DND-41 (cell line): ENCODE results near the gene PDZD8.

Experiments used
- ATAC-seq: fragments of 200-7000 bp; cut with Tn5 transposase; 3 replicates; pipeline ENCODE4 v1.9.1; 2021; ENCODE audit warnings: low read depth; ENCODE audit not compliant: insufficient read depth
- DNase-seq: peaks from one replicate; pipeline ENCODE4 v3.0.0-alpha.2; 2020
- H2AFZ ChIP-seq: 2 replicates; pipeline ENCODE4 v1.6.0; 2012; ENCODE audit warnings: low read depth, low read length
- H3K27ac ChIP-seq: 2 replicates; pipeline ENCODE4 v1.5.1; 2012; ENCODE audit warnings: low read length, inconsistent platforms
- H3K27me3 ChIP-seq: fragments of 200-600 bp; sonication (generic); 2 replicates; pipeline ENCODE4 v1.6.0; 2012; ENCODE audit warnings: low read length, mild to moderate bottlenecking, inconsistent platforms; ENCODE audit not compliant: insufficient read depth, poor library complexity
- H3K36me3 ChIP-seq: 2 replicates; pipeline ENCODE4 v1.5.1; 2012; ENCODE audit warnings: low read length, inconsistent platforms; ENCODE audit not compliant: insufficient read depth
- H3K4me1 ChIP-seq: 2 replicates; pipeline ENCODE4 v1.5.1; 2012; ENCODE audit warnings: mild to moderate bottlenecking, low read length; ENCODE audit not compliant: insufficient read depth
- H3K4me2 ChIP-seq: 2 replicates; pipeline ENCODE4 v1.6.0; 2012; ENCODE audit warnings: mild to moderate bottlenecking, moderate library complexity, low read length, inconsistent platforms; ENCODE audit not compliant: insufficient read depth
- H3K4me3 ChIP-seq, 2 experiments: fragments of 200-600 bp in 1 of 2; shearing (Covaris generic) in 1 of 2; 2 replicates each; pipeline ENCODE4 v1.5.1; 2012 to 2016; ENCODE audit warnings: inconsistent platforms in 2 of 2, low read length in 2 of 2, mild to moderate bottlenecking in 2 of 2, low read depth in 1 of 2, moderate library complexity in 1 of 2
- H3K79me2 ChIP-seq: 2 replicates; pipeline ENCODE4 v1.6.0; 2012; ENCODE audit warnings: low read length, inconsistent platforms; ENCODE audit not compliant: insufficient read depth
- H3K9ac ChIP-seq: 2 replicates; pipeline ENCODE4 v1.6.0; 2012; ENCODE audit warnings: low read depth, mild to moderate bottlenecking, inconsistent platforms, low read length, moderate library complexity
- H3K9me3 ChIP-seq: 2 replicates; pipeline ENCODE4 v1.5.1; 2012; ENCODE audit warnings: low read length, moderate library complexity, mild to moderate bottlenecking, inconsistent platforms; ENCODE audit not compliant: insufficient read depth, severe bottlenecking
- H4K20me1 ChIP-seq: 2 replicates; pipeline ENCODE4 v1.6.0; 2012; ENCODE audit warnings: low read length; ENCODE audit not compliant: insufficient read depth
- CTCF ChIP-seq: IDR thresholded peaks from 2 replicates; pipeline ENCODE4 v1.5.1; 2012; ENCODE audit warnings: borderline replicate concordance, low read length, moderate library complexity, mild to moderate bottlenecking; ENCODE audit not compliant: poor library complexity, severe bottlenecking; ENCODE audit errors: extremely low read depth
- EZH2 ChIP-seq: IDR thresholded peaks from 3 replicates; pipeline ENCODE4 v1.6.1; 2012; ENCODE audit warnings: borderline replicate concordance, low read depth, mild to moderate bottlenecking, moderate library complexity, low read length, inconsistent platforms; ENCODE audit not compliant: severe bottlenecking

PDZD8 gene

GRCh38 chr10:117241541-117242462 lies 133.4 kb downstream of the PDZD8 start:
- H3K4me3 ChIP-seq: no peak overlapping the region
- H2AFZ ChIP-seq: no peak overlapping the region
- ATAC-seq: no peak
- H3K27me3 ChIP-seq: no peaks in the 10 kb centered on the region
- no peaks in the 10 kb centered on the region for H4K20me1 ChIP-seq
- H3K27ac ChIP-seq: no peak overlapping the region
- no peaks in the 10 kb centered on the region for H3K79me2 ChIP-seq
- H3K4me1 ChIP-seq: no peaks in the 10 kb centered on the region
- H3K9ac ChIP-seq: no peak overlapping the region
- no peaks in the 10 kb centered on the region for H3K9me3 ChIP-seq
- DNase-seq: no peak
- H3K4me2 ChIP-seq: no peak overlapping the region
- H3K36me3 ChIP-seq: no peaks in the 10 kb centered on the region
- TF ChIP-seq CTCF: no peak
- TF ChIP-seq EZH2: no peak

- Histone ChIP-seq H4K20me1 (no peaks in the 10 kb centered on the region), H2AFZ (no peak within 1 kb of the TSS), H3K27ac (no peak within 1 kb of the TSS), H3K36me3 (no peaks in the 10 kb centered on the region), H3K4me3 (no peak within 1 kb of the TSS), H3K4me2 (no peak within 1 kb of the TSS), H3K9ac (no peak within 1 kb of the TSS), H3K79me2 (no peaks in the 10 kb centered on the region), H3K27me3 (no peaks in the 10 kb centered on the region), H3K9me3 (no peaks in the 10 kb centered on the region), H3K4me1 (no peaks in the 10 kb centered on the region)
- TF ChIP-seq CTCF: no peak
- no peak for TF ChIP-seq EZH2
- ATAC-seq (no peak), DNase-seq (no peak)
Measured at GRCh38 chr10:117240621-117241529, 134.4 kb downstream of the PDZD8 start, which contains the start of gene SLC18A2. Gene SLC18A2 (plus strand): TSS chr10:117241114. CDS start chr10:117241694, 580 bp downstream.

- H4K20me1 ChIP-seq: no peaks in the 10 kb centered on the region
- peaks cover 6% of the 10 kb centered on the region for H3K27me3 ChIP-seq
- no peaks in the 10 kb centered on the region for H3K36me3 ChIP-seq
- no peak for TF ChIP-seq CTCF
- no peak for TF ChIP-seq EZH2
- no peak overlapping the region for H3K4me3 ChIP-seq
- H3K9ac ChIP-seq: no peak overlapping the region
- DNase-seq: no peak
- H3K9me3 ChIP-seq: no peaks in the 10 kb centered on the region
- H2AFZ ChIP-seq: no peak overlapping the region
- H3K4me2 ChIP-seq: no peak overlapping the region
- H3K27ac ChIP-seq: no peak overlapping the region
- H3K79me2 ChIP-seq: no peaks in the 10 kb centered on the region
- ATAC-seq: no peak
- no peaks in the 10 kb centered on the region for H3K4me1 ChIP-seq
Measured at GRCh38 chr10:117239721-117240620, 135.3 kb downstream of the PDZD8 start.
